NCI-H2196 treated with DMSO at 0.1 percent for 48 hours (cell line): ENCODE measurements around the gene DMP1.

ENCODE experiments used
- DNase-seq: peaks from one replicate; lab custom pipeline; 2025; ENCODE audit not compliant: unreplicated experiment; lab: John Stamatoyannopoulos, UW

DMP1 gene

GRCh38 chr4:87649980-87650379, at the start of gene DMP1:
Gene DMP1, plus strand, starts transcription at chr4:87650280. Its CDS starts 6,213 bp downstream, at chr4:87656493.
- no peak for DNase-seq

GRCh38 chr4:87601361-87601760, 48.7 kb upstream of the DMP1 start:
- no peak for DNase-seq

GRCh38 chr4:87608229-87608628, 41.9 kb upstream of the DMP1 start, which contains the start of gene DSPP:
Gene DSPP, plus strand, starts transcription at chr4:87608529. Its CDS starts 2,380 bp downstream, at chr4:87610909.
- DNase-seq, result no peak

- no peak for DNase-seq
Measured at GRCh38 chr4:87614292-87614890, 35.7 kb upstream of the DMP1 start.

GRCh38 chr4:87616268-87616667, 33.8 kb upstream of the DMP1 start:
- DNase-seq, result no peak

- DNase-seq, result no peak
Measured at GRCh38 chr4:87620086-87620485, 30.0 kb upstream of the DMP1 start.

- no peak for DNase-seq
Measured at GRCh38 chr4:87620491-87620890, 29.6 kb upstream of the DMP1 start.

GRCh38 chr4:87622303-87622702, 27.8 kb upstream of the DMP1 start:
- DNase-seq, result no peak

- DNase-seq, result no peak
Measured at GRCh38 chr4:87624698-87625097, 25.4 kb upstream of the DMP1 start.

GRCh38 chr4:87631668-87632067, 18.4 kb upstream of the DMP1 start:
- DNase-seq, result no peak

- no peak for DNase-seq
Measured at GRCh38 chr4:87632469-87632868, 17.6 kb upstream of the DMP1 start.

GRCh38 chr4:87633243-87633642, 16.8 kb upstream of the DMP1 start:
- DNase-seq, result no peak

- DNase-seq, result no peak
Measured at GRCh38 chr4:87644286-87644685, 5.8 kb upstream of the DMP1 start.

- DNase-seq, result no peak
Measured at GRCh38 chr4:87650938-87651337, 858 bp downstream of the DMP1 start.

- no peak for DNase-seq
Measured at GRCh38 chr4:87651941-87652340, 1.9 kb downstream of the DMP1 start.

GRCh38 chr4:87654487-87655044, 4.5 kb downstream of the DMP1 start:
- no peak for DNase-seq

GRCh38 chr4:87657525-87657924, 7.4 kb downstream of the DMP1 start:
- no peak for DNase-seq

- no peak for DNase-seq
Measured at GRCh38 chr4:87659247-87659931, 9.3 kb downstream of the DMP1 start.

GRCh38 chr4:87662871-87663270, 12.8 kb downstream of the DMP1 start:
- DNase-seq, result no peak

GRCh38 chr4:87669373-87669772, 19.3 kb downstream of the DMP1 start:
- DNase-seq, result no peak

- DNase-seq, result no peak
Measured at GRCh38 chr4:87677731-87678130, 27.7 kb downstream of the DMP1 start.

GRCh38 chr4:87679449-87680169, 29.5 kb downstream of the DMP1 start:
- DNase-seq, result no peak
